A549 treated with RU486 at 1 μM for 4 hours (cell line): ENCODE results near the gene ITPRIPL1. TPM values are rescaled to one million over a fixed set of nuclear protein-coding genes. Genes with fewer than 3 reads are reported as not detected.

Experiments used
- total RNA-seq: library from RNA; stranded (reverse); fragments of 200-300 nt; extraction: Qiagen RNA extraction; gene quantifications from 5 replicates; pipeline ENCODE4 v1.2.3, GENCODE V29; 2022; ENCODE audit warnings: low read depth

The ITPRIPL1 gene
- not detected in 5 replicates for total RNA-seq

GRCh38 chr2:96325041-96325883 lies at the start of gene ITPRIPL1:
ITPRIPL1 (plus strand) TSS chr2:96325317; CDS start chr2:96325840, 523 bp downstream.

GRCh38 chr2:96305091-96305978 lies 19.8 kb upstream of the ITPRIPL1 start, which contains the start of gene SNRNP200:
SNRNP200 (minus strand) TSS chr2:96305546; CDS start chr2:96305437, 109 bp downstream.

Other genes starting within 250 kb of the ITPRIPL1 start
- gene ADRA2B, start 208.7 kb upstream of the ITPRIPL1 start, total RNA-seq: 0.06 to 0.10 TPM (median 0.06 TPM) in 4 of 5 replicates, not detected in the other
- gene ASTL, start 186.8 kb upstream of the ITPRIPL1 start, total RNA-seq: not detected in 5 replicates
- 0.14 to 0.85 TPM (median 0.51 TPM) in 5 replicates for gene DUSP2, start 179.9 kb upstream of the ITPRIPL1 start, total RNA-seq
- 84.0 to 103 TPM (median 98.3 TPM) in 5 replicates for gene STARD7, start 116.5 kb upstream of the ITPRIPL1 start, total RNA-seq
- gene TMEM127, start 59.3 kb upstream of the ITPRIPL1 start, total RNA-seq: 35.7 to 49.9 TPM (median 45.7 TPM) in 5 replicates
- gene CIAO1, start 59.1 kb upstream of the ITPRIPL1 start, total RNA-seq: 67.8 to 89.5 TPM (median 86.5 TPM) in 5 replicates
- 114 to 129 TPM (median 120 TPM) in 5 replicates for gene SNRNP200, start 19.8 kb upstream of the ITPRIPL1 start, total RNA-seq
- 41.7 to 53.6 TPM (median 46.7 TPM) in 5 replicates for gene NCAPH, start 10.4 kb downstream of the ITPRIPL1 start, total RNA-seq
- gene NEURL3, start 180.0 kb downstream of the ITPRIPL1 start, total RNA-seq: 1.1 to 1.9 TPM (median 1.8 TPM) in 5 replicates
- 8.0 to 11.6 TPM (median 10.2 TPM) in 5 replicates for gene ARID5A, start 211.4 kb downstream of the ITPRIPL1 start, total RNA-seq